NCI-H2107 treated with DMSO at 0.1 percent for 48 hours (cell line): ENCODE data around the gene PRKCG.

Experiments
- DNase-seq: peaks from one replicate; lab custom pipeline; 2025; ENCODE audit not compliant: unreplicated experiment; lab: John Stamatoyannopoulos, UW

Gene PRKCG

DNA sequence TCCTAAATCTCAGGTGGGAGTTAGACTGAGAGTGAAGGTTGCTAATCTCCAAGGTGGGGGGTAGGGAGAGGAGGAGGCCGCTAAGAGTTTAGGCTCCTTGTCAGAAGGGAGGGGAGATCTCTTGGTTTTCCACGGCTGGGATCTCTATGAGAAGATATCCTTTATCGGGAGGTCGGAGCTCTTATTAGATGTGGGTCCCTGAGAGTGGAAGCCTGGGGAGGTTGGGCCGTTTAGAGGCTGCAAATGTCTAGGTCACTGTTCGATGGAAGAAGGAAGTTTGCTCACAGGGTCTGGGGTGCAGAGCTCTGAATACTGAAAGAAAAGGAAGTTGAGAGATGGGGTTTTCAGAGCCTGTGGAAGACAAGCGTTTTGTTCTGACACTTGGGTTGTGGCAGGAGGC, 10.5 kb upstream of the PRKCG start:
- no peak for DNase-seq

DNA sequence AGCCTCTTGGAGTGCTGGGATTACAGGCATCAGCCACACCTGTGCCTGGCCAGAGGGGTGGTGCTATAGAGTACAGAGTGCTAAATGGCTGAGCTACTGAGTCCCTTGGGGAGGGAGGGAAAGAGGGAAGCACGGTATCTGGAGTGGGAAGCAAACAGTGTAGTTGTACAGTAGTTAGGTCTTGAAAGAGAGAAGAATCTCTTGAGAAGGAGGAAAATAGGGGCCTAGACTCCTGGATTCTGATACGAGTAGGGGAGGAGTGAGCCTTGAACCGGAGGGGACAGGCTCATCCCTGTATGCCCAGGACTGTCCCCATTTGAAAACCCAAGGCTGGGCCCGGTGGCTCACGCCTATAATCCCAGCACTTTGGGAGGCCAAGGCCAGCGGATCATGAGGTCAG, 9.2 kb upstream of the PRKCG start:
- DNase-seq: no peak

DNA sequence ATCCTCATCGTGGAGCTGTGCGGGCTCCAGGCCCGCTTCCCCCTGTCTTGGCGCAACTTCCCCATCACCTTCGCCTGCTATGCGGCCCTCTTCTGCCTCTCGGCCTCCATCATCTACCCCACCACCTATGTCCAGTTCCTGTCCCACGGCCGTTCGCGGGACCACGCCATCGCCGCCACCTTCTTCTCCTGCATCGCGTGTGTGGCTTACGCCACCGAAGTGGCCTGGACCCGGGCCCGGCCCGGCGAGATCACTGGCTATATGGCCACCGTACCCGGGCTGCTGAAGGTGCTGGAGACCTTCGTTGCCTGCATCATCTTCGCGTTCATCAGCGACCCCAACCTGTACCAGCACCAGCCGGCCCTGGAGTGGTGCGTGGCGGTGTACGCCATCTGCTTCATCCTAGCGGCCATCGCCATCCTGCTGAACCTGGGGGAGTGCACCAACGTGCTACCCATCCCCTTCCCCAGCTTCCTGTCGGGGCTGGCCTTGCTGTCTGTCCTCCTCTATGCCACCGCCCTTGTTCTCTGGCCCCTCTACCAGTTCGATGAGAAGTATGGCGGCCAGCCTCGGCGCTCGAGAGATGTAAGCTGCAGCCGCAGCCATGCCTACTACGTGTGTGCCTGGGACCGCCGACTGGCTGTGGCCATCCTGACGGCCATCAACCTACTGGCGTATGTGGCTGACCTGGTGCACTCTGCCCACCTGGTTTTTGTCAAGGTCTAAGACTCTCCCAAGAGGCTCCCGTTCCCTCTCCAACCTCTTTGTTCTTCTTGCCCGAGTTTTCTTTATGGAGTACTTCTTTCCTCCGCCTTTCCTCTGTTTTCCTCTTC, 8.0 kb upstream of the PRKCG start:
- DNase-seq: no peak

DNA sequence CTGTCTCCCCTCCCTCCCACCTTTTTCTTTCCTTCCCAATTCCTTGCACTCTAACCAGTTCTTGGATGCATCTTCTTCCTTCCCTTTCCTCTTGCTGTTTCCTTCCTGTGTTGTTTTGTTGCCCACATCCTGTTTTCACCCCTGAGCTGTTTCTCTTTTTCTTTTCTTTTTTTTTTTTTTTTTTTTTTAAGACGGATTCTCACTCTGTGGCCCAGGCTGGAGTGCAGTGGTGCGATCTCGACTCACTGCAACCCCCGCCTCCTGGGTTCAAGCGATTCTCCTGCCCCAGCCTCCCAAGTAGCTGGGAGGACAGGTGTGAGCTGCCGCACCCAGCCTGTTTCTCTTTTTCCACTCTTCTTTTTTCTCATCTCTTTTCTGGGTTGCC, 7.4 kb upstream of the PRKCG start:
- DNase-seq: no peak

DNA sequence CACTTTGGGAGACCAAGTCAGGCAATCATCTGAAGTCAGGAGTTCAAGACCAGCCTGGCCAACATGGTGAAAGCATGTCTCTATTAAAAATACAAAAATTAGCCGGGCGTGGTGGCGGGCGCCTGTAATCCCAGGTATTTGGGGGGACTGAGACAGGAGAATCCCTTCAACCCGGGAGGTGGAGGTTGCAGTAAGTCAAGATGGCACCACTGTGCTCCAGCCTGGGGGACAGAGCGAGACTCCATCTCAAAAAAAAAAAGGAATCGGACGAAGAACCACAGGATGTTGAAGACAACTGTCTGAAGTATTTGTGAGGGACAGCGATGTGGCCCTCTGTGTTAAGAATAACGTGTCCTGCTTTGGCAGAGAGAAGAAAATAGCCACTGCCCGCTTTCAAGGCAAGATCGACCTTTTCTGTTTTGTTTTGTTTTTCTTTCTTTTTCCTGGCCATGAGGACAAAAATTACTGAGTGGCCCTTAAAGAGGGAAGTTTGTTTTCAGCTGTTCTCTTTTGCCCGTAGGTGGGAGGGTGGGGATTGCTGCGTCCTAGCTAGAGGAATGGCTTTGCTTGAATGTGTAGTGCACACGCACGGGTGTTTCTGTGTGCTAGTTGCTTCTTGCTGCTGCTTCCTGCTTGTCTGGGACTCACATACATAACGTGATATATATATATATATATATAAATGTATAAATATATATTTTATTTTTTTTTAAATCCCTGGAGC, 6.2 kb upstream of the PRKCG start:
- DNase-seq: no peak

DNA sequence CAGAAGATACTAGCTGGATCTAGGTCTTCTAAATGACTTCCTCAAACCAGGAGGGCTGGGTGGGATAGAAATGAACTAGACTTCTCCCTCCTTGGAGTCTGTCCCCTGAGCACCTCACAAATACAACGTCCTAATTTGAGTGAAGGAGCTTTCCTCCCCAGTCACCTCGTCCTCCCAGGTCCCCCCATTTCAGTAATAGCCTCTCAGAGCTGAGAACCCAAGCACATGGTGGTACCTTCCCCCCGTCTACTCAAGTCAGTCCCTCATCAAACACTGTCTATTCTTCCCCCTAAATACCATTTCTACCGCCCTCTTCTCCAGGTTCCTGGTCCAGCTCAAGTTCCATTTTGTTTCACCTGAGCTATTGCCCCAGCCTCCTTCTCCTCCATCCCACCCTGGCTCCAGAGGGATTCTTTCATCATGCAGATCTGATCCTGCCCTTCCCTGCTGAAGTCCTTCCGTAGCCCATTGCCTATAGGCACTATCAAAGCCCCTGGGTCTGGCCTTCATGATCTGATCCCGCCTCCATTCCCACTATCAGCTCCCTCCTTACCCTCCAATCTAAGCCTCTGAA, 5.3 kb upstream of the PRKCG start:
- no peak for DNase-seq

DNA sequence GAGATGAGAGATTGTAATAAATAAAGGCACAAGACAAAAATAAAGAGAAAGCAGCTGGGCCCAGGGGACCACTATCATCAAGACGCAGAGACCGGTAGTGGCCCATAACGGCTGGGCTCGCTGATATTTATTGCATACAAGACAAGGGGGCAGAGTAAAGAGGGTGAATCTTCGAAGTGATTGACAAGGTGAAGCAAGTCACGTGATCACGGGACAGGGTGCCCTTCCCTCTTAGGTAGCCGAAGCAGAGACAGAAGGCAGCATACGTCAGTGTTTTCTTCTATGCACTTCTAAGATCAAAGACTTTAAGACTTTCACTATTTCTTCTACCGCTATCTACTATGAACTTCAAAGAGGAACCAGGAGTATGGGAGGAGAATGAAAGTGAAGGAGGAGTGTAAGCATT, 4.6 kb upstream of the PRKCG start:
- no peak for DNase-seq

DNA sequence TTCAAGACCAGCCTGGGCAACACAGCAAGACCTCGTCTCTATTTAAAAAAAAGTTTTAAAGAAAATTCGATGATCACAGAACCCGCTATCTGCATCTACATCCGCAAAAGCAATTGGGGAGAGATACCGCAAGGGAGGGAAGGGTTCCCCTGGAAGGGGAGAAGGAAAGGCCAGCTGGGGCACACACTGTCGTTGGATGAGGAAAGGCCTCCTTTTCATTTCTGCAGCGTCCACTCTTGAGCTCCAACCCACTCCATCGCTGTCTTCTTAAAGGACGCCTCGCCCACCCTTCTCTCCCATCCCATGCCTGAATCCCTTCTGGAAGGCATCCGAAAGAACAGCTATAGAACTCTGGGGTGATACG, 3.2 kb upstream of the PRKCG start:
- DNase-seq: no peak

DNA sequence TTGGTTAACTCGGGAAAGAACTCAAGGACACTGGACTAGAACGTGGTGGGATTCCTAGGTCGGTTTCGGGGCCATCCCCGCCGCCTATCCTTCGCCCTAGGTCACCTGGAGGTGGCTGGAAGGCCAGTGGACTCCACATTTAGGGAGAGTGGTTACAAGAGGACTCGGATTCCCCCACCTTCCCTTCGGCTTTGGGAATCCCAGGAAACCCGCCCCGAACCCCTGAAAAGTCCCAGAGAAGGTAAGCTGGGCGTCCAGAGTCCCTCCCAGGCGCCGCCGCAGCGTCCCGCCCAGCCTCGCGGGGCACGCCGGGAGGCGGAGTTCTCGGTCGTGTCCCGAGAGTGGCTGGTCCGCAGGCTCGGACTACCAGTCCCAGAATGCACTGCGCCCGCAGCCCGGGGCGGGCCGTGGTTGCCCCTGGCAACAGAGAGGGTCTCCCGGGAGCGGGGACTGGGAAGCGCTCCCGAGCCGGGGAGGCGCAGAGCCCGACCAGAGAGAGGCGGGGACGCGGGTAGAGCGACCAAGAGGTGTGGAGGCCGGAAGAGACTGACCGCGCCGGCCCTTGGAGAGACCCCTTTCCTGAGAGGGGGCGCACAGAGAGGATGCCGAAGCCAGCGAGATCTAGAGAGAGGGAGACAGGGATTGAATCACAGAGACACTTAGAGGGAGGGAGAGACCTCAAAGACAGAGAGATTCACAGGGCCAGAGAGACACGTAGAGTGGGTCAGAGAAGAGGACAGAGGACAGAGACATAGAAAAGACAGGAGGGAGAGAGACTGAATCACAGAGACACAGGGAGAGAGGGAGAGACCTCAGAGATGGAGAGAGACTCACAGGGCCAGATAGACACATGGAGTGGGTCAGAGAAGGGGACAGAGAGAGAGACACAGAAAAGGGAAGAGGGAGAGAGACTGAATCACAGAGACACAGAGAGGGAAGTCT, 2.6 kb upstream of the PRKCG start:
- DNase-seq: no peak

DNA sequence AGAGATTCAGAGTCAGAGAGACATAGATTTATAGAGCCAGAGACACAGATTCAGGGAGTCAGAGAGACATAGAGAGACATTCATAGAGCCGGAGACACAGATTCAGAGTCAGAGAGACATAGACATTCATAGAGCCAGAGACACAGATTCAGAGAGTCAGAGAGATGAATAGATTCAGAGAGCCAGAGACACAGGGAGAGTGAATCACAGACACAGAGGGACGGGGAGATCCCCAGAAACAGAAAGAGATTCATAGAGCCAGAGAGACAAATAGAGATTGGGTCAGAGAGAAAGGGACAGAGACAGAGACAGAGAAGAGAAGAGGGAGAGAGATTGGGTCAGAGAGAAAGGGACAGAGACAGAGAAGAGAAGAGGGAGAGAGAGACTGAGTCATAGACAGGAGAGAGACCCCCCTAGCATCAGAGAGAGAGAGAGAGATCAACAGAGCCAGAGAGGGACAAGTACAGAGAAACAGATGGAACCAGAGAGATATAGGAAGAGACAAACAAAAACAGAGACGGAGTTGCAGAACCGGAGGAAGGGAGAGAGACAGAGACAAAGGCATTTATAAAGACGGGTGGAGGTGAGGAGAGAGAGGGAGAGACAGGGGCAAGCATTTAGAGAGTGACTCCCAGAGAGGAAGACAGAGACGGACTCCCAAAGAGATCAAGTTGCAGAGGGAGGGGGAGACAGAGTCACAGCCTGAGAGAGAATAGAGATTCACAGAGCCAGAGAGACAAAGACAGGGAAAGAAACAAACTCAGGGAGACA, 1.1 kb upstream of the PRKCG start:
- no peak for DNase-seq

DNA sequence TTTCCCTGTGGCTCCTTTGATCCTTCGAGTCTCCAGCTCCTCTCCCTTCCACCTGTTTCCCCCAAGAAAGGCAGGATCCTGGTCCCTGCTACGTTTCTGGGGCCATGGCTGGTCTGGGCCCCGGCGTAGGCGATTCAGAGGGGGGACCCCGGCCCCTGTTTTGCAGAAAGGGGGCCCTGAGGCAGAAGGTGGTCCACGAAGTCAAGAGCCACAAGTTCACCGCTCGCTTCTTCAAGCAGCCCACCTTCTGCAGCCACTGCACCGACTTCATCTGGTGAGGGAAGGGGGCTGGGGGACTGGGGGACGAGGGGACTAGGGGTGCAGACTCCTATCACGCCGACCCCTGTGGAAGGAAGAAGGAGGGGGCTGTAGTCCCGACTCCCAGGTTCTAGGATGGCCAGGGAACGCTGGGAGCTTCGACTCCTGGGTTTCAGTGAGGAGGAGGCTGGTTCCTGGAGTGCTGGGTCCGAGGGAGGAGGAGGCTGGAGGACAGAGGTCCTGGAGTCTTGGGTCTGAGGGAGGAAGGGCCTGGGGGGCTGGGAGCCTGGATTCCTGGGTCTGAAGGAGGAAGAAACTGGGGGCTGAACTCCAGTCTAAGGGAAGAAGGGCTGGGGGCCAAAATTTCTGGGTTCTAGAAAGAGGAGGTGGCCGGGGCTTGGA, 524 bp downstream of the PRKCG start:
- no peak for DNase-seq

DNA sequence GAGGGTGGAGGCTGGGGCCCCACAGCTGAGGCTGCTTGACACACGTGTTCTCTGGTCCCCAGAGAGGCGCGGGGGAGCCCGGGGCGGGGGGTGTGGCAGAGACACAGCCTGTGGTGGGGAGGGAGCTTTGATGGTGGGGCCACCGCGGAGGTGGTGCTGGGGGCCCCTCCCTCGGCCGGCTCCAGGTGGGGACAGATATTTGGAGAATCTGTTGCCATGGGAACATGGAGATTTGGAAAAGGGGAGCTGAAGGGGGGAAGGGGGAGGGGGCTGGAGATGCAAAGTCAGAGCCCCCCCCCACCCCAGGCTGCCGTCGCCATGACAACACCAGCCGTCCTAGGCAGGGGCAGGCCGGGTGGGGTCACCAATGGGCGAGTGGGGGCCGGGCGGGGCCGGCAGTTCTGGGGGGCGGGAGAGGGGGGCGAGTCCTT, 1.2 kb downstream of the PRKCG start:
- DNase-seq: no peak

DNA sequence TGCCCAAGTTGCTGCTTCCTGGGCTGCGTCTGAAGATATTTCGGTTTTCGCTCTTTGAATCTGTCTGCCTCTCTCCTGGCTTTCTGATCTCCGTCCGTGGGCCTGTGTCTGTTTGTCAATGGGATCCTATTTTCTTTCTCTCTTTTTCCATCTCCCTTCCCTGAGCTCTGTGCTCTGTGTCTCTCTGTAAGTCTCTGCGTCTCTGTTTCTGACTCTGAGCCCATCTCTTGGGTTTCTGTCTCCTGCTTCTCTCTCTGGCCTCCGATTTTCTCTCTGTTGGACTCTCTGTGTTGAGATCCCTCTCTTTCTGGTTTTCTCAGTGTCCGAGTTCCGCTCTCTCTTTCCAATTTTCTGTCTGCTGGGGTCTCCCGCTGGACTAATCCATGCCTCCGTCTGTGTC, 1.7 kb downstream of the PRKCG start:
- no peak for DNase-seq

DNA sequence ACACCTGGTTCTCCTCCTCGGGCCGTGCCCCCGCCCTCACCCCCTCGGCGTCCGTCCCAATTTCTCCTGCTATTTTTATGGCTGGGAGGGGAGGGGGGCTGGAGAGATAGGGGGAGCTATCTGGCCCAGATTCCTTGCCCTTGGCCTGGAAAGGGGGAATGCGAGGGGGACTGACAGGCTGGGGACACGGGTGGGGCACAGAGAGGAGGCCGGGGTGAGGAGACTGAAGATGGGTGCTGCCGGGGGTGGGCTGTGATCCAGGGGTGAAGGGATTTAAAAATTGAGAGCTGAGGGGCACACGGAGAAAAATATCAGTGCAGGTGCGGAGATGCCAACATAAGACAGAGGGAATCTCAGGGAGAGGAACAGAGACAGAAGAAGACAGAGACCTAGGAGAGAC, 2.3 kb downstream of the PRKCG start:
- no peak for DNase-seq

DNA sequence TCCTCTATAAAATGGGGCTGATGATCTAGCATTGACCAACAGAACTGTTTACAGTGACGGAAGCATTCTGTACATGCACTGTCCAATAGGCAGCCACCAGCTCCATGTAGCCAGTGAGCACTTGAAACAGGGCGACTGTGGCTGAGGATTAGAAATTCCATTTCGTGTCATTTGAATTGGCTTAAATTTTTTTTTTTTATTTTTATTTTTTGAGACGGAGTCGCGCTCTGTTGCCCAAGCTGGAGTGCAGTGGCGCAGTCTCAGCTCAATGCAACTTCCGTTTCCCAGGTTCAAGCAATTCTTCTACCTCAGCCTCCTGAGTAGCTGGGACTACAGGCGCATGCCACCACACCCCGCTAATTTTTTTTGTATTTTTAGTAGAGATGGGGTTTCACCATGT, 3.0 kb downstream of the PRKCG start:
- DNase-seq: no peak

DNA sequence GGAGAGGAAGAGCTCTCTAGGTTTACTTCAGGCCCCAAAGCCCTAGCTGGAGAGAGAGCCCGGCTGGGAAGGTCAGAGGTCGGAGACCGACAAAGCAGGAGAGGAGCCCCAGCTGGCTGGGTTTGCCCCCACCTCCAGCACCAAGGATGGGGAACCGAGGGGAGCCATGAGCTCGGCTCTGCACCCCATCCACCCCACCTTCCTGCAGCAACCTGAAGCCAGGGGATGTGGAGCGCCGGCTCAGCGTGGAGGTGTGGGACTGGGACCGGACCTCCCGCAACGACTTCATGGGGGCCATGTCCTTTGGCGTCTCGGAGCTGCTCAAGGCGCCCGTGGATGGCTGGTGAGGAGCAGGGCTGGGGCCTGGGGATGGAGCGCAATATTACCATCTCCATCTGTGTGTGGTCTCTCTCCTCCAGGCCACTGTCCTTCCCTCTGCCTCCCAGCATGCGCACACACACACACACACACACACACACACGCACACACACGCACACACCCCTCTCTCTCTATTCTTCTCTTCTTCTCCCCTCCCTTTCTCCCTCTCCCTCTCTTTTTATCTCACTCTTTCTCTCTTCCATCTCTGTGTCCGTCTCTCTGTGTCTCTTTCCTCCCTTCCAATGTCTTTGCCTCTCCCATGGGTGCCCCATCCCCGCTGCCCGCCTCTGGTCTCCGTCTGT, 10.4 kb downstream of the PRKCG start:
- DNase-seq: no peak

DNA sequence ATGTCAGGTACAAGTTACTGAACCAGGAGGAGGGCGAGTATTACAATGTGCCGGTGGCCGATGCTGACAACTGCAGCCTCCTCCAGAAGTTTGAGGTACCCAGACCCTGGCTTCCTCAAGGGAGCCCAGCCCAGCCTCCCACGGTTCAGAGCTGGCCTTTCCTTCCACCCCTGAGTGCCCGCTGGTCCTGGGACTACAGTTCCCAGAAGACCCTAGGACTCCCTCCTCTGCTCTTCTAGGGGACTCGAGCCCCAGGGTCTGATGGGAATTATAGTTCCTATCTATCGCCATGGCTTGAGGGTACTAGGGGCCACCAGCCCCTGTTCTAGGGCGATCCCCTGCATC, 11.0 kb downstream of the PRKCG start:
- DNase-seq: no peak

DNA sequence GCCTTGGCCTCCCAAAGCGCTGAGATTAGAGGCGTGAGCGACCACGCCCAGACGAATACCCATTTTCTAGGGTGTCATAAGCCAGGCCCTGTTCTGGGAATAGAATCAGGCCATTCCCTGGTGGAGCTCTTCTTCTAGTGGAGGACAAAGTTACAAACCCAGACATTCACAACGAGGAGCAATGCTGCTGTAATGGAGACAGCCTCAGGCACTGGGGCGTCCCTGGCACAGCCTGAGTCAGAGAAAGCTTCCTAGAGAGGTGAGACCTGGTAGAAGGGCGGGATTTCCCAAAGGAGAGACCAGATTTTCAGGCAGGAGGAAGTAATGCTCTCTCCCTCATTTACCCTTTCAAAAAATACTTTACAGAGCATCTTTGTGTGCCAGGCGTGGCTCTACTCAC, 12.7 kb downstream of the PRKCG start:
- no peak for DNase-seq

DNA sequence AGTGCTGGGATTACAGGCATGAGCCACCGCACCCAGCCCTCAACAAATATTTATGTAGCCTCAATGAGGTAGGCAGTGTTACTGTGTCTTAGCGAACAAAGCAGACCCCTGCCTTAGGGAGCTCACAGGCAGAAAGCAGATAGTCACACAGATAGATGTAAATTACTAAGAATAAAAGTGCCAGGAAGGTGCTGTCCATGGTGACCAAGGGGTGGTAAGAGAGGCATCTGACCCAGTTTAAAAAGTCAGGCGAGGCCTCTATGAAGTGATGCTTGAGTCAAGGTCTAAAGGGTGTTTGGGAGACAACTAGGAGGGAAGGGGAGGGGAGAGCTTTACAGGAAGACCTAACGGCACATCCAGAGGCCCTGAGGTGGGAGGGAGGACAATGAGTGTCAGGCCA, 14.7 kb downstream of the PRKCG start:
- no peak for DNase-seq

DNA sequence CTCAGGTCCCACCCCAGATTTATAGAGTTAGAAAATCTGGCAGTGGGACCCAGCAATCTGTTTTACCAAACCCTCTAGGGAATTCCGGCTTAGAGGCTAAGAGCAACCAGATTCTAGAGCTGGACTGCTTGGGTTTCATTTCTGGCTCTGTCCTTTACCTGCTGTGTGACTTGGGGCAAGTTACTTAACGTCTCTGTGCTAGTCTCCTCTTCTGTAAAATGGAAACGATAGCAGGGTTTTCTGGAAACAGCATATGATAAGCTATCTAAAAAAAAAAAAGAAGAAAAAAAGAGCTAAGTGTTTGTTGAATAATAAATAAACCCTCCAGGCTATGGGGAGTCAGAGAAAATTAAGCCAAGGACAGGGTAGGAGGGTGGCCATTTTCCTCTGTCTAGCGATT, 15.5 kb downstream of the PRKCG start:
- DNase-seq: no peak
